Fibroblast of peridontal ligament (primary cell): Measurements from ENCODE around the gene CNFN.

Experiments used
- DNase-seq: peaks from one replicate; pipeline ENCODE4 v3.0.0-alpha.2; 2010; ENCODE audit errors: extremely low read depth

CNFN gene

DNA sequence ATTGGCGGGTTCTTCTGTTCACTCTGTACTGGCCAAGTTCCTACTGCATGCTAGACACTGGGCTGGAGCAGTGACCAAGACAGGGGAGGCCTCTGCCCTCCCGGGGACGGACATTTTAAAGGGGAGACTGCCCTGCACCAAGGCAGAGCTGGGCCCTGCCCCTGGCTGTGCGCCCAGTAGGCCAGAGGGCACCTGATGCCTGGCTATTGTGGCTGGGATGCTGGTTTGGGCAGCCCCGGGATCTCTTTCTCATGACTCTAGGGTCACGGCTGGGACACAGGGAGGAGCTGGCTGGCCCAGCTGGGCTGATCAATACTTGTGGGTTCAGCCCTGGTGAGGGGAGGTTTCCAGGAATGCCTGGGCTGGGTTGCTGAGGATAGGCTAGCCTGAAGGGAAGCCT lies 19.4 kb upstream of the CNFN start:
- DNase-seq: peak; percentile 16

DNA sequence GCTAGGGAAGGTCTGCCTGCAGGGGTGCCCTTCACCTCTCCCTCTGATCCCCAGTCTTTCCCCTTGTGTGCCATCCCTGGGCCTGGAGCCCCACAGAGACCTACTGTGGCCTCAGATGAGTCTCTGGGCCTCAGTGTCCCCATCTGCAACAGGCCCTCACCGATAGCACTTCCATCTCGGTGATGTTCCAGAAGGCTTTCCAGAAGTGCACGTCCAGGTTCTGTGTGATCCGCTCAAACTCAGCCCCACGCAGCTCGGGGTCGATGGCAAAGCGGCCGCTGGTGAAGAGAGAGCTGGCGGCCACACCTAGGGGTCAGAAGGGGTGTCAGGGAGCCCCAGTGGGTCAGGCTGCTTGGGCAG lies 17.7 kb upstream of the CNFN start:
- DNase-seq: no peak

DNA sequence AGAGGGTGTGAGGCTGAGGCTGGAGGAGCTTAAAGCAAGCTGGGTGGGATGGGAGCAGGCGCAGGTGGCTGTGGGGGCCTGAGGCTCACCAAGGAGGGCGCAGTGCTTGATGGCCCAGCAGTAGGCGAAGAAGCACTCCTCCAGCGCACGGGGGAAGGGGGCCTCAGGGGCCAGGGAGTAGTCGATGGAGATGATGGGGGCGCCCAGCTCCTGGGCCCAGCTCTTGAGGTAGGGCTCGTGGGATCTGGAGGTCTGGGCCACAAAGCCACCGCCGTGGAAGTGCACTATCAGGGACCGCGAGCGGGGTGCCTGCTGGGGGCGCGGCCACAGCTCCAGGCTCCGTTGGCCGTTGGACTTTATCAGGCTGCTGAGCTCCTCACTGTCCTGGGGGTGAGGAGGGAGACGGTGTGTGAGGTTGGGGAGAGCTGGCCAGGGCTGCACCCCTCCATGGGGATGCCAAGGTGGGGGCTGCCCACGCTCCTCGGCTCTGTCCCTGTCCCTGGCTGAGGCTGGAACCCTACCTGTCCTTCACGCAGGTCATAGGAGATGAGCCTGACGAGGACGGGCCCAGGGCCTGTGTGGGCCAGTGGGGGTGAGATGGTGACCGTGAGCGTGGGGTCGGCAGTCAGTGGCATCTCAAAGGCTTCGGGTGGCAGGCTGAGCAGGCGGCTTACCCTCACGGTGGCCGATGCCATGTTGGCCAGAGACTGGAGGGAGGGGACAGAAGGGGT lies 17.2 kb upstream of the CNFN start:
- DNase-seq: no peak

DNA sequence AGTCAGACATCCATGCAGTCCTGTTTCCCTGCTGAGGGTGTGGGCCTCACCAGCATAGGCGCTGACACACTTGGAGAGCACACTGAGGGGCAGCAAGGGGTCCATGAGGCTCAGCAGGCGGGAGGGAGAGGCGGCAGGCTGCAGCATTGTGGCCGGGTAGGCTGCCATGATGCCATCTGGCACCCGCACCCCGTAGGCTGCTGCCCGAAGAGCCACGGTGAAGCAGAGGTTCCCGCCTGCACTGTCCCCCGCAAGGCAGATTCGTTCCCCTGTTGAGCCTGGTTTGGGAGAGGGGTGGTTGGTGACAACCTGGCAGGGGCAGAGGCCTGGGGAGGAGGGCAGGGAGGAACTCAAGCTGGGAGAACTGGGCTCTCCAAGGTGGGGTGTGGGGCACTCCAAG lies 16.0 kb upstream of the CNFN start:
- no peak for DNase-seq

DNA sequence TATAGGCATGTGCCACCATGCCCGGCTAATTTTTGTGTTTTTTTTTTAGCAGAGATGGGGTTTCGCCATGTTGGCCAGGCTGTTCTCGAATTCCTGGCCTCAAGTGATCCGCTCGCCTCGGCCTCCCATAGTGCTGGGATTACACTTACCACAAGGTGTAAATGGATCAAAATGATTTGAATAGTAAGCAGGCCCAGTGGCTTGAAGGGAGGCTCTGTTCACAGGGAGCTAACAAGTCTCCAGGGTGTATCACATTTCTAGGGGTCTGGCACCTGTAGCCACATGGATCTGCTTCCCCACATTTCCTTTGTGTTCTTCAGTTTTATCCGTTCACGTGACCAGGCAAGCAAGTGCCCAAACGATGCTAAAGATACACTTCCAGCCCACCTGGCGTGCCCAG lies 13.5 kb upstream of the CNFN start:
- DNase-seq: no peak

DNA sequence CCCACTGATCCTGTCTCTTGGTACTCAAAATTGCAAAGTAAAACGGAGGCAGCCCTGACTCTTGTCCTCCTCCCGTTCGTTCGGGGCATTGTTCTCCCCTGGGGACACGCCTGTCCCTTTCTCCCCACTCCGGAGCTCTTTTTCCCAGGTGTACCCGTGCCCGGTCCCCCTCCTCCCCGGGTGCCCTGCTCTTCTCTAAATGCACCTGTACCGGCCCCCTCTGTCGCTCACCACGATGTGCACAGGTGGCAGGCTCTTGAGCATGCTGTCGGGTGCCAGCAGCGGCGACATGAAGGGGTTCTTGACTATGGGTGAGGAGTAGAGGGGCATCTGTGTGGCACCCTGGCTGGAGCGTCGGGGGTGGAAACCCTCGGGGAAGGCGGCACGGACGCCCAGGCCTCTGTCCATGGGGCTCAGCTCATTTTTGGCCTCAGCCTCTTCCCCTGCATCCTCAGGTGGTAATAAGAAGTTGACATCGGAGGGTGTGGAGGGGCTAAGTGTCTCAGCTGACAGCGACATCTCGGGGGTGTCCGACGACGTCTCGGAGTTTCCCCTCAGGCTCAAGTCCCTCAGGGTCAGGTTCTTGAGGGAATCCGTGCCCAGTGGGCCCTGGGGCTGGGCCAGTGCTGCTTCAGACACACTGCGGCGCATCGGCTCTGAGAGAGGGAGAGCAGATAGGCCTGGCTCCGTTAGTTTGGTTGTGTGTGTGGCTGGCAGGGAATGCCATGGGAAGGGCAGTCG lies 12.4 kb upstream of the CNFN start:
- no peak for DNase-seq

DNA sequence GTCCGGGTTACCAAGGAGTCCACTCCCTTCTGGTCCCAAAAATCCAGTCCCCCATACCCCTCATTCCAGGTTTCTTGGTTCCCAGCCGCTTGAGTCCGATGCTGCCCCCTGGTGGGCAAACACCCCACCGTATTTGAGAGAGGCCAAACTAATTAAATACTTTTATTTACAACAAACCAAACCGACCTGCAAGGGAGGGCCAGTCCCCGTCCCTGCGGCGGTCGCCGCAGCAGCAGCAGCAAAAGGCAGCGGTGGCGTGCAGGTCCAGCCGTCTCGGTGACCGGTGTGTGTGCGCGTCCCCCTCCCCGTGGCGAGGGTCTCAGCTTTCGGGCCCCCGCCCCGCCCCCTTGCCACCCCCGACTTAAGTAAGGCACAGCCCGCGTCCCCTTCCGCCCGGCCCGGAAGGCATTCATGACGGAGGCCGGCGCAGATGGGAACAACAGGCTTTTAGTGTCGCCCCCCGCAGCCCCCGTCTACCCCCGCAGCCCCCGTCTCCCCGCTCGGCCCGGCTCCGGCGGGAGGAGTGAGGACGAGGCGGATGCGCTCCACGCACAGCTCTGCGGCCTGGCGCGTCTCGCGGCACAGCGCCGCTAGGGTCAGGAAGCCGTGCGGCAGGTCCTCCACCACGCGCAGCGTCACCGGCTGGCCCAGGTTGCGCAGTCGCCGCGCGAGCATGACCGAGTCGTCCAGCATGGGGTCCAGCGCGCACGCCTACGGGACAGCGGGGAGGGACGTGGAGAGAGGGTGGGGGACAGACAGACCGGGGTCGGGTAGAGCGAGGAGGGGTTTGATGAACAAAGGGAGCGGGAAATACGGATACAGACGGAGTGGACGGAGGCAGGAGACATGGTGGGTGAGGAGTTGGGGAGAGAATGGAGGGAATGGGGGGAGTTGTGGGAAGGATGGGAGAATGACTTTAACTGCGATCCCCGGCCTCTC lies 11.5 kb upstream of the CNFN start:
- DNase-seq: peak; percentile 81

DNA sequence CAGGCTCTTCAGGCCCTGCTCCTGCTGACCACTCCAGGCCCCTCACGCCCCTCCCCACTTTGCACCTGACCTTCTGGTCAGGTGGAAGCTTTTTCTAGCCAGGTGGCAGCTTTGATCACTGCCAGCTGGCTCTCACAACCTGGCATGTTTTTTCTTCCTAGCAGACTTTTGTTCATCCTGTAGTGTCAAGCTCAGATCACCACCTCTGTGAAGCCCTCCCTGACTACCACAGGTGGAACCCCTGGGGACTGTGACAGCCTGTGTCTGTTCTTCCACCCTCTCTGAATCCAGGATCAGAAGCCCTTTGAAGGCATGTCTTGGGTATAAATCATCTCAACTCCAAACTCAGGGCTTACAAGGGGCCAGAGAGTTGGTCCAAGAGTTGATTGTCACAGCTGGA lies 10.3 kb upstream of the CNFN start:
- no peak for DNase-seq

DNA sequence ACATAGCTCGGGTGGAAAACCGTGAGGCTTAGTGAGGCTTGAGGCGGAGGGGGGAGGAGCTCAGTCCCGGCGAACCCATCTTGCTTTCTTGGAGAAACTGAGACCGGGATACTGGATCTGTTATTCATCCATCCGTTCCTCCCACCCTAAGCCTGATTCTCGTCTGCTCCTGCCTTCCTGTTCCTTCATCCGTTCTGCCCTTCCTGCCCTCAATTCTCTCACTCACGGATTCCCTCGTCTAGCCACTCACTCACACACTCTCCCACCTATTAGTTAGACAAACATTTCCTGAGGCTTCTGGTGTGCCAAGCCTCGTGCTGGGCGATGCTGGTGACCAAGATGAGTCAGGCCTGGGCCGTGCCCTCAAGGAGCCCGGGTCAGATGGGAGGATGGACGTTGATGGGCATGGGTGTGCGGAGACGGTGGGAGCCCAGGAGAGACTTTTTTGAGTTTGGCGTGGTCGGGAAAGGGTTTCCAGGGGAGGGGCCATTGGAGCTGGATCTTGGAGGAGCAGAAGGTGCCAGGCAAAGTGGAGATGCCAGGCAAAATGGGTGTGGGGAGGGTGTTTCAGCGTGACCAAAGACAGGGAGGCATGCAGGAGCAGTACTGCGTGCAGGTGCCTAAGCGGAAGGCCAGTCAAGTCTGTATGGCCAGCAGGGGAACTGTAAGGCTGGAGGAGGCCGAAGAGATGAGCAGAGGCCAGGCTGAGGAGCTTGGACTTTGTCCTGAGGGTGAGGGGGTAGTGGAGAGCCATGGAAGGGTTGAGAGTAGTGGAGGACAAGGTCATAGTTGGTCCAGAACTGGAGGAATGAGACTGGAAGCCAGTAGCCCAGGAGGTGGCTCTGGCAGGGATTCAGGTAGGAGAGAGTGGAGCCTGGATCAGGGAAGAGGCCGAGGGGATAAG lies 7.4 kb upstream of the CNFN start:
- no peak for DNase-seq

DNA sequence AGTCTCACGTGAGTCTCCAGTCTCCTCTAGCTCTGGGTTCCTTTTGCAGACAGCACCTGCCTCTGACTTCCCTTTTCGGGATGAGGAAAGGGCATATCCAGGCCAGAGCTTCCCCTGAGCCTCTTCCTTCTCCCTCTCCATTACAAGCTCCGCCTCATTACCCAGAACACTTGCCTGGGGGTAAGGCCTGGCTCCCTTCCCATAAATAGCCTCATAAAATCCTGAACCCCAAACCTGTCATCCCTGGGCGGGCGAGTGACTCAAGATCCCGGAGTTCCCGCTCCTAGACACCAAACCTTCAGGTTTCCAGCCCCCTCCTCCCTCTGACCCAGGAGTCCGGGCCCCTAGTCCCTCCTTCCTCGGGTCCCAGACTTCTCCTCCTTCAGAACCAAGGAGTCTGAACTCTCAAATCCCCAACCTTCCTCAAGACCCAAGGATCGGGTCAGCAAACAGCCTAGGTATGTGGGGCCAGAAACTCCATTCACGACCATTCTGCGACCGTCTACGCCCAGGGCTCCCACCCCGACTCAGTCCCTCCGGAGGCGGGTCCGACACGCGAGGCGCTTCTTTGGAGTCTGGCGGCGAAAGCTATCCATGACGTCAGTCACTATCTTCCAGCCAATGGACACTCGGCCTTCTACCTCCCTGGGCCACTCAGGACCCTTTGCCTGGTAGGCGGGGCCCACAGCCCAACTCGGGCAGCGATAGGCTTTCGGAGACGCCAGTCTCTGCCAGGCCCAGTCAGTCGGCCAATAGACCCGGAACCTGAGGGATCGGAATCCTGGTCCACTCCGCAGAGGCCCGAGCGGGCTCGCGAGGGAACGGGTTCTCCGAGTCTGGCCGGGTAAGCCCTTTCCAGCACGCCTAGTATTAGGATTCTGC lies 6.5 kb upstream of the CNFN start:
- peak; percentile 99 for DNase-seq

DNA sequence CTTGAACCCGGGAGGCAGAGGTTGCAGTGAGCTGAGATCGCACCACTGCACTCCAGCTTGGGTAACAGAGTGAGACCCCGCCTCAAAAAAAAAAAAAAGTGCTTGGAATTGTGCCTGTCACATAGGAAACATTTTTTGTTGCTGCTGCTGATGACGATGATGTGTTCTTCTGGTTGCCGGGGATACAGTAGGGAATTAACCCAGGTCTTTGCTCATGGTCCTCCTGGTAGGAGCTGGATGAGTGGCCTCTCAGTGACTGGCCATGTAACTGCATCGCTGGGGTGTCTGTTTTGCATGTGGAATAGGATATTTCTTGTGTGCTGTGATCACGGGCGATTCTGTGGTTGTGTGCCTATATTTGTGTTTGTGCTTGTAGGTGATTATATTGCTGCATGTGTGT lies 4.7 kb upstream of the CNFN start:
- DNase-seq: no peak

DNA sequence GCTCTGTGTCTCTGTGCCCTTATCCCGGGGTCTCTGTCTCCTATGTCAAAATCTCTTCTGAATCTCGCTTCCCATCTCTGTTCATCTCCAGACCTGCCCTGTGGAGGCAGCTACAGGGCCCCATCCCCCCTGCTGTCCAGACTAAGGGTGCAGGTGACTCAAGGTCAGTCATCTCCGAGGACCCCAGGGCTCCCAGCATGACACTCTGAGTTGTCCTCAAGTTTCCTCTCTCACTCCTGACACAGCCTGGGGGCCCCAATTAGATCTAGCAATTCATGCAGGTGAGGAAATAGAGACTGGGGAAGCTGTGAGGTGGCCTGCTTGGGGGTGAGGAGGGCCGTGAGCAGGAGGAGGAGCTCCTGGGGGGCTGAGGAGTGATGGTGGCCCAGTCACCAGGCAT lies 2.1 kb upstream of the CNFN start:
- no peak for DNase-seq

DNA sequence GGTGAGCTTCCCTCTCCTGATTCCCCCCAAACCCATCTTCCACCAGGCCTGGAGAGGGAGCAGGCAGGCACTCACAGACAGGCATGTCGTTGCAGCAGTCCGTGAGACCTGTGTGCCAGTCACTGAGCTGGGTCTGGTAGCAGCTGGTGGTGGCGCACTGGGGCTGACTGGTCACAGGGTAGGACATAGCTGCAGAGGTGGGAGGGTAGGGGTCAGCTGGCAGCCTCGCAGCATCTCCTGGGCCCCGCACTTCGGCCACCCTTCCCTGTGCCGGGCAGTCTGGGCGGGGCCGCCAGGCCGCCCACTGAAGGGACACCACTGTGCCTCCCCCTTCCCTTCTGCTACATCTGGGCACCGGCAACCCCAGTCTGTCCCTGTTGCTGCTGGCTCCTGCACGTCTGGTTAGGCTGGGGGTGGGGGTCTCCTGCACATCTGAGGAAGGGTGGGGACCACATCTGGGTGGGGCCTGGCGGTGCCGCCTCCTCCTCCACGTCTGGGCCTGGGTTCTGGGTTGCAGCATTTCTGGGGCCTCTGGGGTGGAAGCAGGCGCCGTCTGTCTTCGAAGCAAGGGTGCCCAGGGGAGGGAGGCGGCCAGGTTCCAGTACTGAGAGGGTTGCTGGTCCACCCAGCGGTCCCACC lies 1.1 kb downstream of the CNFN start:
- DNase-seq: no peak

DNA sequence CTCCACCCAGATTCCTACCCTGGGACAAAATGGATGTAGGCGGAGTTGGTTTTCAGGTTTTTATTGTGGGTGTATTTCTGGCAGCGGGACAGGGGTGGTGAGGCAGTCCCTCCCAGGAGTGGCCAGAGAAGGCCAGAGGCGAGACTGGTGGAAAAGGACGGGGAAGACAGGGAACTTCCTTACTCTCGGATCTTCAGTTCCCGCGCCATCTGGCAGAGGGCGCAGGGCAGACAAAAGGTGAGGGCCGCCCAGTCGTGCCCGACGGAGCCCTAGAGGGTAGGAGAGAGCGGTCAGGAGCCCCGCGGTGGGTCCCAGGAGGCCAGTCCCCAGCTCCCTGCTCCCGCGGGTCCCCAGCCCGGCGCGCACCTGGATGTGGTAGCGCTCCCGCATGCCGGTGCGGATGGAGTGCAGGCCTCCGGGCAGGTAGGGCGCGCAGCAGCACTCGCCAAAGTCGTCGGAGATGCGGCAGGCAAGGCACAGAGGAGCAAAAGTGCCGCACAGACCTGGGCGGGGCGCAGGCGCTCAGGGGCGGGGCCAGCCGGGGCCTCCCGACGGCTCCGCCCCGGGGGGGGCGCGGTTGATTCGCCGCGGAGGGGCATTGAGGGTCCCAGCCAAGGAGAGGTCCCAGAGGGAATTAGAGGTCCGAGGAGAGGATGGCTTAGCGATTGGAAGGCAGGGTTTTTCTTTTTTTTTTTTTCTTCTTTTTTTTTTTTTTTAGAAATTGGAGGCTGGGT lies 3.0 kb downstream of the CNFN start:
- DNase-seq: peak; percentile 26

DNA sequence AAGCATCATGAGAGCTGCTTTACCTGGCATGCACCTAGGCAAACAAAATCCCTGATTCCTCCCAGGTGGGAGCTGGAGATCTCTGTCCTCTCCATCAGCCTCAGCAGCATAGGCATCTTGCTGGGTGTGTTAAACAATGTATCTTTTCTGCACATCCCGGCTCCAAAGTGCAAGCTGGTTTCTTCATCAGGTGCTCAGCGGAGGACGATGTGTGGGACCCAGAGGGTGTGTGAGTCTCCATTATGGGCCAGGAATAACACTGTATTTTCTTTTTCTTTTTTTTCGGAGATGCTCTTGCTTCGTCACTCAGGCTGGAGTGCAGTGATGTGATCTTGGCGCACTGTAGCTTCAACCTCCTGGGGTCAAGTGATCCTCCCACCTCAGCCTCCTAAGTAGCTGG lies 9.9 kb downstream of the CNFN start:
- DNase-seq: no peak

DNA sequence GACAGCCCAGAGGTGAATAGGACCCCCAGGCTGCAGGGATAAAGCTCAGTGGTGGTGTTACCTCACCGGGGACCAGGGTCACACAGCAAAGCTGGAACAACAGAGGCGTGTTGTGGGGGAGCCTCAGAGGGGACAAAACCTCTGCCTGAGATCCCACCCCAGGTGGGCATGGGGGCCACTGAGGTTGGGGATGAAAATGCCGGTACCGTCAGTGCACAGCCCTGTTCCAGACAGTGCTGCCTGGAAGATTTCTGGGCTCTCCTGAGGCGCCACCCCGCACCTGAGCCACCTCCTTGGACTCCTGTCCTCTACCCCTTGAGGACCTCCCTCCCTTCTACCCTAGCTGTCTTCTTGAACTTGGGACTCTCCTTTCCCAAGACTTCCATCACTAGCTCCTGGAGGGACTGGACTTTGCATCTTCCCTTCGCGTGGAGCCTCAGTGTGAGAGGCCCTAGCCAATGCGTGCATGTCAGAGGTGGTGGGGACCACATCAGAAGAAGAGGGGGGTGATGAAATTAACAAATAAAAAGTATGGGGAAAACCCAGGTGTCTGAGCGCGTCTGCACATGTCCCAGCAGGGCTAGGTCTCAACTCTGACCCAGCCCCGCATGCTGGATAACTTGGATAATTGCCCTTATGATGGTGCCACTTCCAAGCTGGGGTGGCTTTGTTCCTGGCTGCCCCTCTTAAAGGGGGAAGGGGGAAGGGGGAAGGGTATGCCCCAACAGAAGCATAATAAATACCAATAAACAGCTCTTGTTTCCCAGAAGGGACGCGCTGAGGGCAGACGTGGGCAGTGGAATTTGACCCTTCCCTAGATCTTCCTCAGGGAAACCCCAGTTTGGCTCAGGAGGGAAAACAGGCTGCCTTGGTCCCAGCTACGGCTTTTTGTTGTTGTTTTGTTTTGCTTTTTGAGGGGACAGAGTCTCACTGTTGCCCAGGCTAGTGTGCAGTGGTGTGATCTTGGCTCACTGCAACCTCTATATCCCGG lies 11.6 kb downstream of the CNFN start:
- DNase-seq: no peak

DNA sequence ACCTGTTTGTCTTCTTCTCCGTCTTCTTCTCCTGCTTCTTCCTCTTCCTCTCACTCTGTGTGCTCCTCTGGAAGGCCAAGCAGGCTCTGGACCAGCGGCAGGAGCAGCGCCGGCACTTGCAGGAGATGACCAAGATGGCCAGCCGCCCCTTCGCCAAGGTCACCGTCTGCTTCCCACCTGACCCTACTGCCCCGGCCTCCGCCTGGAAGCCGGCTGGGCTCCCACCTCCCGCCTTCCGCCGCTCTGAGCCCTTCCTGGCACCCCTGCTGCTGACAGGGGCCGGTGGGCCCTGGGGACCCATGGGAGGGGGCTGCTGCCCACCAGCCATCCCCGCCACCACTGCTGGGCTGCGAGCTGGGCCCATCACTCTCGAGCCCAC lies 13.9 kb downstream of the CNFN start:
- no peak for DNase-seq
